Smooth muscle cell of the brain vasculature (primary cell): Measurements from ENCODE around the gene DUSP11.
"Not testable (repeated sequence)": the region's sequence is repeated elsewhere in the genome, so short reads cannot be mapped to it uniquely, and the experiment has no call there.

ENCODE experiments used
- DNase-seq: peaks from one replicate; pipeline ENCODE4 v3.0.0-alpha.2; 2012; ENCODE audit warnings: low read depth, low spot score

The DUSP11 gene

DNA sequence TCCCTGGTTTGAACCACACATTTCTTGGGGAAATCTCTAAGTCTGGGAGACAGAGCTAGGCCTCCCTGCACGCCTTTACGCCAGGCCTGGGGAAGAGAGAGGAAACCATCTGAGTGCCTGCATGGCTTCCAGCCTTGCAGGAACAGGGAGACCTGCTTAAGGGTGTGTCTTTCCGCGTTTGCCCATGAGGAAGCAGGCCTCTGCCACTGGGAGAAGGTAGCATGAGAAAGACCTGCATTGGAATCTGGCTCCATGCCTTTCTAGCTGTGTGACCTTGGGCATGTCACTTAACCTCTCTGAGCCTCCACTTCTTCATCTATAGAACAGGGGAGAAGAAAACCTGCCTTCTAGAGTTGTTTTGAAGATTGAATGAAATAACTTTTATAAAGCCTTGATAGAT lies 62.2 kb downstream of the DUSP11 start:
- not testable (repeated sequence) for DNase-seq

- no peak for DNase-seq
Measured at GRCh38 chr2:73717251-73717606, 62.7 kb downstream of the DUSP11 start.

DNA sequence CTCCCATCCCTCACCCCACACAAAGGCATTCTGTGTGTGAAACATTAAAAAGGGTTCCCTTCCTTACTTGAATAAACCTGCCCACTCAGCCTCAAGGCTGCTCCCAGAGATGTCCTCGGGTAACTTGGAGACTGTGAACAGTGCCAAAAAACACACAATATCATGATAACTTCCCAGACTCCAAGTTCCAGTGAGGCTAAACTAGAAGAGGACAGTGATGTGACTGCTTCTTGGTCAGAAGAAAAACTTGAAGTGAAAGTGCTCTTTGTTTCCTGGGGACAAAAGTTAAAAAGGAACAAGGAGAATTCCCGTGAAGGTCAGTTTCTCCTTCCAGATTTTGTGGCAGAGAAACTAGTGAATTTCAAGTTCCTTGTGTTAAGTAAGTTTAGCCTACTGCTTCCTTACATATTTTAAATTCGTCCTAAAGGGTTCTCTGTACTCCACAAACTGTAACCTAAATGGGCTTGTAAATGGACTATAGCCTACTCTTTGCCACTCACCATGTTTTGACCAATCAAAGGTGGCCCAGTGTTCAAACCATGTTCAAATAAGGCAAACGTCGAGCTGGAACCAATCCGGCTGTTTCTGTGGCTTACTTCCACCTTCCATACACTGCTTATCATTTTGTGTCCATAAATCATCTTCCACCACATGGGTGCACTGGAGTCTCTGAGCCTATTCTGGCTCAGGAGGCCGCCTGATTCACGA lies 63.2 kb downstream of the DUSP11 start:
- DNase-seq = no peak

- DNase-seq = no peak
Measured at GRCh38 chr2:73714091-73714490, 65.8 kb downstream of the DUSP11 start.
